GM08714 (cell line): ENCODE measurements around the gene CRYBG2.
A peak's percentile ranks its signal among the peaks of the same experiment; 100 is the strongest.
"Not testable (repeated sequence)": the region's sequence is repeated elsewhere in the genome, so short reads cannot be mapped to it uniquely, and the experiment has no call there.

Source experiments
- H3K4me3 ChIP-seq: fragments of 200-500 bp; sonication (Bioruptor generic); 2 replicates; pipeline ENCODE4 v1.5.1; 2014; ENCODE audit warnings: mild to moderate bottlenecking, low read length, inconsistent platforms
- ZNF274 ChIP-seq: IDR thresholded peaks from 2 replicates; pipeline ENCODE4 v1.6.1; 2012; ENCODE audit warnings: mild to moderate bottlenecking, low read depth, low read length

CRYBG2 gene

DNA sequence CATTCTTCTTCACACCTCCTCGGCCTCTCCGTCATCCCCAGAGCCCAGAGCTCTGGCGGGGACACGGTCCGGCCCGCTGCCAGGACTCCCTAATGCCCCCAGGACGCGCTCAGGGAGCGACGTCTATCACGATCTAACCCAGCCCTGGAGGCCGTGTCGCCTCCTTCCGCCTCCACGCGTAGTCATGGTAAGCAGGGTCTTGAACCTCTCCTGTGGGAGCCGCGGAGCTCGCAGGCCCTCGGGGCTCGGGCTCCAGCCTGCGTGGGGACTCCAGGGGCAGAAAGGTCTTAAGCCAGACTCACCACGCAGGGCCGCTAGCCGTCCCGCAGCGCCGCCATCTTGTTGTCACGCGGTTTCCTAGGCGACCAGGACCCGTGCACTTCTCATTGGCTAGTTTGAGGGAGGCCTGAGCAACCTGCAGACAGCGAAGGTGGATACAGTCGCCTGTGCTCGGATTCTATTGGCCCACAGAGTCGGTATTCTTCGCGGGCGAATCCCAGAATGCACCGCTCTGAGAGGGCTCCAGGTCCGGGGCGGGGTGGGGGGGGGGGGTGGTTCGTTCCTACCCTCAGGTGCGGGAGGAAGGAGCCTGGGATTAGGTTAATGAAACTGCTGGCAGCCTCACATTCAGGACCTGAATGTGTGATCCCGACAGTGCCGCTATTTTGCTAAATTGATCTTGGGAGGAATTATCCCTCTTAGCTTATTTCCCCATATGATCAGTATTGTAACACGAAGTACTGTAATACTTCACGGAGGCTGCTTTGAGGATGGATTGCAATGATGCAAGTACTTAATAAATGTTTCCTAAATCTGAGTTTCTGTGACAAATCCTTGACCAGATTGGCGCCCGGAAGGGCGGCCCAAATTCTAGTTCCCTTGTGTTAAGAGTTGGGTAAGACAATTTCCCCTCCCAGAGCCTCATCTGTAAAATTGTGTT, 47.4 kb downstream of the CRYBG2 start, which contains the start of gene UBXN11:
UBXN11 (minus strand) TSS at position 347 of the 940 bp plus-strand sequence. CDS start 3,753 bp downstream, outside the sequence.
- peak within 1 kb of the TSS; percentile 67 for H3K4me3 ChIP-seq
- TF ChIP-seq ZNF274: no peak

GRCh38 chr1:26305667-26306289, 48.2 kb downstream of the CRYBG2 start:
- peak overlapping the region; percentile 67 for H3K4me3 ChIP-seq
- TF ChIP-seq ZNF274: no peak

DNA sequence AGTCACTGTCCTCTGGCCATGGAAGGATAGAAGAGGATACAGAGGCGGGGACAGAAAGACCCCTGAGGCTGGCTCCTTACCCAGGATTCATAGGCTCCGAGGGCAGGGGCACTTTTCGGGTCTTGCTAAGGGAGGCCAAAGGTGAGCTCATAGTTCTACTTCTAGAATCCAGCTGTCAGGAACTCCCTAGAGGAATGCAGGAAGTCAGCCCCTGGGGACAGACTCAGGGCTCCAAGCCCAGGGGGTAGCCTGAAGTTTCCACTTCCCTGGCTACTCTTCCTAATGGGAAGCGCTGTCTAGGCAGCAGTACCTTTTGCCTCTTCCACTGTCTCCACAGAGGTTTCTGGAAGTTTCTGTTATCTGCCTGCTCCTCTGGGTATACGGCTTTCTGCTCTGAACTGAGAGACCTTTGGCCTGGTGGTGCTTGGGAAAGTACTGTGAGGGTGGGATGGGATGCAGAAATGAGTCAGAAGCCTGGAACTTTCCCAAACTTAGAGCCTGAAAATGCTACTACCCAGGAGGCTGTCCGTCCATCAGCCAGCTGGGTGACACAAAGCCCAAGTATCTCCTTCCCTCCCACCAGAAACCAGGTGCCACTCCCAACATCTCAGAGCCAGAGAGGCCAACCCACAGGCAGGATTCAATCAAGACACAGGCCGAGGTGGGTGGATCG, 51.1 kb downstream of the CRYBG2 start:
- no peak for TF ChIP-seq ZNF274

DNA sequence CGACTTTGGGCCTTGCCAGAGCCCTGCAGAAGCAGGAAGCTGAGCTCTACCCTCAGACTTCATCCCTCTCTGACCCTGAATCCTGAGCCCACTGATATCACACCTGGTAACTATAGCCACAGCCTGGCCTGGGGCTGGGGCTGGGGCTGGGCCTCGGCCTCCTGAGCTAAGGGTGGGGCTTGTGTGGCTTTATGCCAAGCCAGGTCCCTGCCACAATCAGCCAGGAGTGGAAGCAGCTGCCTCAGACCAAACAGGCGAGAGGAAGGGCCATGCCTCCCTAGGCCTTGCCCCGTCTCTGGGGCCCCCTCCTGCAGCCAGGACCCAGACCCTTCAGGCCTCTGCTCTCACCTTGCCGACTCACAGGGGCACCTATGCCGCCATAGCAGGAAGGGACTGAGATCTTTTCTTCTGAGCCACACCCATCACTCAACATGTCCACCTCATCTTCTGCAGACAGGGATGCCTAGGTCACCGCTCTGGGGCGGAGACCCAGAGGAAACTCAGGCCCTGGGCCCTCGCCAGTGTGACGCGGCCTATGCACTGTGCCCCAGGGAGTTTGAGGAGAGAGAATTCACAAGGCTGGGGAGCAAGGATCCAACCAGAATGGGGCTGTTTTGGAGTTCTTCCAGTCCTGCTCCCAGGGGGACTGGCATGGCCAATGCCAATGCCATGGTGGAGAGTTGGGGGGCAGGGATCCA, 53.2 kb downstream of the CRYBG2 start:
- no peak for TF ChIP-seq ZNF274
- no peak overlapping the region for H3K4me3 ChIP-seq

More for the DNA sequence above, 51.1 kb downstream of the CRYBG2 start:
- H3K4me3 ChIP-seq: no peak overlapping the region

DNA sequence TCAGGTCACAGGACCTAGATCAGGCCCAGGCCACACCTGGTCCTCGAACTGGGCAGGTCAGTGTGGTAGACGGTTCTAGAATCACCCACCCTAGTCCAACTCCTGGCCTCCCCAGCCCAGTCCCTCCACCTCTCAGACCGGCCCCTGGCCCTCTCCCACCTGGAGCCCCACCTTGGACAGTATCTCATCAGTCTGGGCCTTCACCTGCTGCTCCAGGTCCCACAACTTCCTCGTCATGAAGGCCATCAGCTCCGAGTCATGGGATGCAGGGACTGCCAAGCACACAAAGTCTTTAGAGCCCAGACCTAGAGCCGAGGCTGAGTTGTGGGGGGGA, 56.2 kb downstream of the CRYBG2 start:
- TF ChIP-seq ZNF274: no peak
- no peak overlapping the region for H3K4me3 ChIP-seq

- no peak for TF ChIP-seq ZNF274
- H3K4me3 ChIP-seq: no peak overlapping the region
Measured at GRCh38 chr1:26297057-26297790, 56.7 kb downstream of the CRYBG2 start.

GRCh38 chr1:26296340-26297056, 57.4 kb downstream of the CRYBG2 start:
- TF ChIP-seq ZNF274: no peak
- H3K4me3 ChIP-seq: no peak overlapping the region

GRCh38 chr1:26295194-26296138, 58.5 kb downstream of the CRYBG2 start:
- H3K4me3 ChIP-seq: no peak overlapping the region
- TF ChIP-seq ZNF274: no peak

DNA sequence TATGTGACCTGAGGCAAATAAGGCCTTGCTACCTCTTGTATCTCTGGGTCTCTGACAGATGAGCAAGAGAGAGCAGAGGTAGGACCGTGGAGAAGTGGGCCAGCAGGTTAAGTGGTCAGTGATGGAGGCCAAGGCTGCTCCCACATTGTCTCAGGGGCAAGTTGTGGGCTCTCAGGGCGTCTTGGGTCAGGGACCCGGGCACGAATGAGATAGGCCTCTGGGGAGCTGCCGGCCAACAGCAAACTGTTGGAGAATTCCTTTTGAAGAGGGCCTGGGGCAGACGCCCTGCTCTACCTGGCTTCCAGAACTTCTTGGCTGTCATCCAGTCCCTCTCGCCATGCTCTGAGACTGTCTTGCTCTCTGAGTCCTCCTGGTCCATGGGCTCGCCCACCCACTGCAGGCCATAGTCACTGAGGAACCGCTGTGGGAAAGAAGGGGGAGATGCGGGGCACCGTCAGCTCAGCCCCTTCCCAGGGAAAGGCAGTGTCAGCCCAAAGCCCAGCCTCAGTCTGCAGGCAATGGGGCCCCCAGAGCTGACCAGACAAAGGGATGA, 59.9 kb downstream of the CRYBG2 start:
- H3K4me3 ChIP-seq: no peak overlapping the region
- TF ChIP-seq ZNF274: no peak

GRCh38 chr1:26292735-26293134, 61.2 kb downstream of the CRYBG2 start:
- H3K4me3 ChIP-seq: not testable (repeated sequence)

GRCh38 chr1:26291939-26292338, 62.0 kb downstream of the CRYBG2 start:
- no peak overlapping the region for H3K4me3 ChIP-seq
- TF ChIP-seq ZNF274: no peak

GRCh38 chr1:26291433-26291832, 62.5 kb downstream of the CRYBG2 start:
- no peak for TF ChIP-seq ZNF274
- no peak overlapping the region for H3K4me3 ChIP-seq
